ENCODE measurements around the gene UNC80. TPM values are rescaled to one million over a fixed set of nuclear protein-coding genes. Genes with fewer than 3 reads are reported as not detected.
"Not testable (repeated sequence)": the region's sequence is repeated elsewhere in the genome, so short reads cannot be mapped to it uniquely, and the experiment has no call there.

The UNC80 gene
- polyA plus RNA-seq, 3 donors from 2014 or later, result not detected

DNA sequence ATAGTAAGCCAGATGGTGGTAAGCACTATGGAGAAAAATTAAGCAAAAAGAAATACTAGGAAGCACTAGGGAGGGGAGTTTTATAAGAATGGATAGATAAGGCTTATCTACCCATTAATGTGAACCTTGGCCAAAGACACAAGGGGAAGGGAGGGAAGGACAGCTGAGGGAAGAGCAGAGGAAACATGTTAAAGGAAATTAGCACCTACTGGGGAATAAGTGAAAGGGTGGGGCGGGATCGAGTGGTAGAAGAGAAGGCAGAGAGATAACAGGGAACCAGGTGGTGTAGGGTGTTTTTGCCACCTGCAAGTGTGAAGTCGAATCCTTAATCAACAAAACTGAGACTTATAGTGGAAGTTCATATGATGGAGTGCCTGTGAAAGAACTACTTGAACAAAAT, 1.7 kb downstream of the UNC80 start:
- H3K27me3 Mint-ChIP-seq (ENCODE audit: low read depth in 3 of 3), result peaks cover 2 to 3% (median 2%) of the 10 kb centered on the region in 3 donors
- H3K9me3 Mint-ChIP-seq, result peaks cover 0 to 5% (median 2%) of the 10 kb centered on the region in 6 donors
- H3K4me1 Mint-ChIP-seq, result peaks cover 0 to 2% of the 10 kb centered on the region in 2 donors
- peaks cover 0 to 3% (median 0%) of the 10 kb centered on the region in 3 donors for H3K36me3 Mint-ChIP-seq
- H3K27ac Mint-ChIP-seq, result no peak overlapping the region
- H3K4me3 Mint-ChIP-seq, result no peak overlapping the region
- no peak for DNase-seq

GRCh38 chr2:209787416-209787815, 15.8 kb downstream of the UNC80 start:
- H3K4me1 Mint-ChIP-seq, result peaks cover 10 to 12% of the 10 kb centered on the region in 2 donors
- peaks cover 0 to under 1% (median 0%) of the 10 kb centered on the region in 6 donors for H3K9me3 Mint-ChIP-seq
- no peak for DNase-seq
- no peak overlapping the region for H3K4me3 Mint-ChIP-seq
- H3K36me3 Mint-ChIP-seq, result no peaks in the 10 kb centered on the region
- H3K27ac Mint-ChIP-seq, result no peak overlapping the region
- H3K27me3 Mint-ChIP-seq (ENCODE audit: low read depth in 3 of 3), result peaks cover 0 to 3% (median 2%) of the 10 kb centered on the region in 3 donors

GRCh38 chr2:209788925-209789324, 17.3 kb downstream of the UNC80 start:
- no peak overlapping the region for H3K27ac Mint-ChIP-seq
- no peak for DNase-seq
- peaks cover 10 to 12% of the 10 kb centered on the region in 2 donors for H3K4me1 Mint-ChIP-seq
- peaks cover 0 to 2% (median 0%) of the 10 kb centered on the region in 3 donors for H3K27me3 Mint-ChIP-seq (ENCODE audit: low read depth in 3 of 3)
- H3K9me3 Mint-ChIP-seq, result no peaks in the 10 kb centered on the region
- no peaks in the 10 kb centered on the region for H3K36me3 Mint-ChIP-seq
- H3K4me3 Mint-ChIP-seq, result peak overlapping the region in 1 of 5 donors; percentile 30

DNA sequence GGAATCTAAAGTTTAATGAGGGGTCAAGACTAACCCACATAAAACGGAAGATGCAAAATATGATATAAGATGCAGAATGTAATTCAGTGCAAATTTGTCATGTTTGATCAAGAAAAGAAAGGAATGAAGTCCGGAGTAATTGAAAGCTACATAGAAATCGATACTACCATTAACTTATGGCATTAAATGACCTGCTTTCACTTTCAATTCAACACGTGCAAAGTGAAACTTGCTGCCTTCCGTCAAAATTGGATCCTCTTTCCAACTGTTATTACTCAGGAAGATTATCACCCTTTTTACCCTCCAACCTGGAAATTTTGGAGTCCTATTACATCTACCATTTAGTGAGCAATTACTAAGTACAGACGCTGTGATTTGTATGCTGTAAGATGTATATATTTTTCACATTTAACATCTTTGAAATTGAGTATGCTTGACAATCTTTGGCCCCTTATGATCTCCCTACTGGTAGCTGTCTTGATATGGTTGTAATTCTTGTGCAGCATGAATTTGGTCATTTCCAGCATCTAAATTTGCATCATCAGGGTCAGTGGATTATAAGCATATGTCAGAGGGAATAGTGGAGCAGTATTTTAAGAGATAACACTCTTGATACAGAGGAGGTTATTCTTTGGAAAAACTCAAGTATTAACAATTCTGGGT, 18.6 kb downstream of the UNC80 start:
- peak overlapping the region; percentile 50 to 84 (median 76) for H3K4me3 Mint-ChIP-seq
- H3K36me3 Mint-ChIP-seq, result no peaks in the 10 kb centered on the region
- H3K4me1 Mint-ChIP-seq, result peaks cover 10 to 12% of the 10 kb centered on the region in 2 donors
- H3K27ac Mint-ChIP-seq, result peak overlapping the region; percentile 12 to 70 (median 47)
- H3K27me3 Mint-ChIP-seq (ENCODE audit: low read depth in 3 of 3), result peaks cover 0 to 2% (median 0%) of the 10 kb centered on the region in 3 donors
- H3K9me3 Mint-ChIP-seq, result no peaks in the 10 kb centered on the region
- peak in 1 of 3 donors; percentile 11 for DNase-seq

- H3K27ac Mint-ChIP-seq, result peak overlapping the region in 1 of 6 donors; percentile 42
- H3K4me3 Mint-ChIP-seq, result peak overlapping the region in 2 of 5 donors; percentile 11 to 44
- H3K4me1 Mint-ChIP-seq, result peaks cover 10 to 12% of the 10 kb centered on the region in 2 donors
- H3K9me3 Mint-ChIP-seq, result no peaks in the 10 kb centered on the region
- H3K27me3 Mint-ChIP-seq (ENCODE audit: low read depth in 3 of 3), result no peaks in the 10 kb centered on the region
- DNase-seq, result no peak
- H3K36me3 Mint-ChIP-seq, result no peaks in the 10 kb centered on the region
Measured at GRCh38 chr2:209791151-209791550, 19.5 kb downstream of the UNC80 start.

GRCh38 chr2:209795425-209795824, 23.8 kb downstream of the UNC80 start:
- H3K36me3 Mint-ChIP-seq; DNase-seq; H3K4me1 Mint-ChIP-seq; H3K4me3 Mint-ChIP-seq; H3K27ac Mint-ChIP-seq; H3K9me3 Mint-ChIP-seq; H3K27me3 Mint-ChIP-seq (ENCODE audit: low read depth in 3 of 3): not testable (repeated sequence)

DNA sequence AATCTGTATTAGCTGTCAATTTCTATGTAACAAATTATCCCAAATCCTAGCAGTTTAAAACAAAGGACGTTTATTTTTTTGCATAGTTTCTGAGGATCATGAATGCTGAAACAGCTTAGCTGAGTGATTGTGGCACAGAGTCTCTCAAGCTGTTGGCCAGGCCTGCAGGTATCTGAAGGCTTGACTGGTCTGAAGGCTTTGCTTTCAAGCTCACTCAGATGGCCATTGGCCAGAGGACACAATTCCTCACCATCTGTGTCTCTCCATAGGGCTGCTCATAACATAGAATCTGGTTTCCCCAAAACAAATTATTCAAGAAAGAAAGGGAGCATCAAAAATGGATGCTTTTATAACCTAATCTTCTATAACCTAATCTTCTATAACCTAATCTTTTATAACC, 33.7 kb downstream of the UNC80 start:
- H3K27me3 Mint-ChIP-seq (ENCODE audit: low read depth in 3 of 3), result peaks cover 0 to 4% (median 0%) of the 10 kb centered on the region in 3 donors
- no peaks in the 10 kb centered on the region for H3K4me1 Mint-ChIP-seq
- peaks cover 0 to 10% (median 2%) of the 10 kb centered on the region in 6 donors for H3K9me3 Mint-ChIP-seq
- no peak overlapping the region for H3K4me3 Mint-ChIP-seq
- H3K27ac Mint-ChIP-seq, result no peak overlapping the region
- no peaks in the 10 kb centered on the region for H3K36me3 Mint-ChIP-seq
- DNase-seq, result no peak

DNA sequence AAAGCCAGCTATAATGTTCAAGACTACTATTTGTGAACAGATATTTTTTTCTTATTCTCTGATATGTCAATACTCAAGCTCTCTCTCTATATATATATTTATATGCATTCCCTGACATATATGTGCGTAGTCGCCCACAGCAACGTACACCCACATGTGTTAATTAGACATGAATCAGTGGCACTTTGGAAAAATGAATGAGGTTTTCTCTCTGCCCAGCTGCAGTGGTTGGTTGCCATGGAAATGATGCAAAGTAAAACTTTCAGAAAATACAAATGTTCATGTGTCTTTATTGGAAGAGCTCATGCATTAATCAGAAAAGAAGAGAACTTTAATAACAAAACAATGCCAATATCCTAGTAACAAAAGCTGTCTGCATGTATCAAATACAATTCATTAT, 34.7 kb downstream of the UNC80 start:
- no peak overlapping the region for H3K4me3 Mint-ChIP-seq
- H3K9me3 Mint-ChIP-seq, result peaks cover 0 to 10% (median 3%) of the 10 kb centered on the region in 6 donors
- DNase-seq, result no peak
- no peaks in the 10 kb centered on the region for H3K36me3 Mint-ChIP-seq
- no peaks in the 10 kb centered on the region for H3K27me3 Mint-ChIP-seq (ENCODE audit: low read depth in 3 of 3)
- H3K27ac Mint-ChIP-seq, result no peak overlapping the region
- H3K4me1 Mint-ChIP-seq, result no peaks in the 10 kb centered on the region

DNA sequence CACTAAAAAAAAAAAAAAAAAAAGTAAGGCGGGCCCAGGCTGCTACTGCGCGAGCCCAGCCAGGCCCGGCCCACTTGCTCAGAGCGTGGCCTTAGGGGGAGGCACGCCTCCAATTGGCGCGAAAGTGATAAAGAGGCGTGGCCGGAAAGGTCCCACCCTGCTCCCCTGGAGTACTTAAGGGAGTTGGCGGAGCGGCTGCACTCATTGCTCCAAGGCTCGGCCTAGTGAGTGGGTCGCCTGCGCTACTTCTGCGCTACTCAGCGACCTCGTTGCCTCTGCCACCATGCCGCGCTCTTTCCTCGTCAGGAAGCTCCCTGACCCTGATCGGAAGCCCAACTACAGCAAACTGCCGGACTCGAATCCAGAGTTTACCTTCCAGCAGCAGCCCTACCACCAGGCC, 36.9 kb downstream of the UNC80 start:
- H3K4me3 Mint-ChIP-seq, result no peak overlapping the region
- DNase-seq, result no peak
- no peaks in the 10 kb centered on the region for H3K27me3 Mint-ChIP-seq (ENCODE audit: low read depth in 3 of 3)
- H3K9me3 Mint-ChIP-seq, result peaks cover 0 to 5% (median under 1%) of the 10 kb centered on the region in 6 donors
- no peaks in the 10 kb centered on the region for H3K36me3 Mint-ChIP-seq
- no peaks in the 10 kb centered on the region for H3K4me1 Mint-ChIP-seq
- H3K27ac Mint-ChIP-seq, result no peak overlapping the region

DNA sequence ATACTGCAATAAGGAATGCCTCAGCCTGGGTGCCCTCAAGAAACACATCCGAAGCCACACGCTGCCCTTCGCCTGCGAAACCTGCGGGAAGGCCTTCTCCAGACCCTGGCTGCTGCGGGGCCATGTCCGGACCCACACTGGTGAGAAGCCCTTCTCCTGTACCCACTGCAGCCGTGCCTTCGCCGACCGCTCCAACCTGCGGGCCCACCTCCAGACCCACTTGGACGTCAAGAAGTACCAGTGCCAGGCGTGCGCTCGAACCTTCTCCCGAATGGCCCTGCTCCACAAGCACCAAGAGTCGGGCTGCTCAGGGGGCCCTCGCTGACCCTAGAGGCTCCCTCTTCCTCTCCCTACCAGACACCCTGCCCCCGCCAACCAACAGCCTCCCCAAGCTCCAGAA, 37.6 kb downstream of the UNC80 start:
- Mint-ChIP-seq H3K36me3 (no peaks in the 10 kb centered on the region), H3K27ac (no peak overlapping the region), H3K9me3 (peaks cover 0 to 5% (median under 1%) of the 10 kb centered on the region in 6 donors), H3K4me1 (no peaks in the 10 kb centered on the region), H3K27me3 (ENCODE audit: low read depth in 3 of 3) (peaks cover 0 to 2% (median 0%) of the 10 kb centered on the region in 3 donors), H3K4me3 (no peak overlapping the region)
- DNase-seq, result no peak

- Mint-ChIP-seq H3K4me1 (no peaks in the 10 kb centered on the region), H3K27me3 (ENCODE audit: low read depth in 3 of 3) (peaks cover 0 to 3% (median 3%) of the 10 kb centered on the region in 3 donors), H3K4me3 (no peak overlapping the region), H3K9me3 (peaks cover 0 to 4% (median 0%) of the 10 kb centered on the region in 6 donors), H3K36me3 (no peaks in the 10 kb centered on the region), H3K27ac (no peak overlapping the region)
- no peak for DNase-seq
Measured at GRCh38 chr2:209817844-209818271, 46.2 kb downstream of the UNC80 start.

DNA sequence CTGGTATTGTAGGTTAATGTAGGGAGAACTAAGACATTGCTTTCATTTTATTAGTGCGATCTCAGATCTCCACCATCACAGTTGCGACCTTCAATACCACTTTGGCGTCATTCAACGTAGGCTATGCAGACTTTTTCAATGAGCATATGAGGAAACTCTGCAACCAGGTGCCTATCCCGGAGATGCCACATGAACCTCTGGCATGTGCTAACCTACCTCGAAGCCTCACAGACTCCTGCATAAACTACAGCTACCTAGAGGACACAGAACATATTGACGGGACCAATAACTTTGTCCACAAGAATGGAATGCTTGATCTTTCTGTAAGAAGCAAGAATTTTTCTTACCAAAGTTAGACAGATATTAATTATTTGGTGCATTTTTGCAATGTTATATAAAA, 47.3 kb downstream of the UNC80 start:
- H3K9me3 Mint-ChIP-seq, result peaks cover 0 to 4% (median 0%) of the 10 kb centered on the region in 6 donors
- no peaks in the 10 kb centered on the region for H3K36me3 Mint-ChIP-seq
- H3K4me1 Mint-ChIP-seq, result no peaks in the 10 kb centered on the region
- no peak overlapping the region for H3K4me3 Mint-ChIP-seq
- no peak overlapping the region for H3K27ac Mint-ChIP-seq
- peaks cover 0 to 3% (median 2%) of the 10 kb centered on the region in 3 donors for H3K27me3 Mint-ChIP-seq (ENCODE audit: low read depth in 3 of 3)
- DNase-seq, result no peak

DNA sequence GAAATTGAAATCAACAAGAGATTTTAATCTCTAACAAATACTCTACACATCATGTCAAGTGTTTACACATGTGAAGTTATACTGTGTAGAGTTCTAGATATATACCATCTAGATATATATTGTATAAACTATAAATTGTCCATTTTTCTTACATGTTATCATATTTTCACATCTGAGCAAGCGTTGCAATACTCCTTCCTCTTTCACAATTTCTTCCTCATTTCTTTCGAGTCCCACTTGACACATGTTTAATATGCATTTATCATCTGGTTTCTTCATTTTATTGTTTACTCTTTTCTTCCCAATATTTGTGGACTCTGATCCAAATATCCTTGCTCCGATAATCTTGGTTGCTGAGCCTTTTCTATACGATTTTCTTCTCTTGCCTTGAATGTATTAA, 50.2 kb downstream of the UNC80 start:
- Mint-ChIP-seq H3K27ac (no peak overlapping the region), H3K27me3 (ENCODE audit: low read depth in 3 of 3) (peaks cover 0 to 2% (median under 1%) of the 10 kb centered on the region in 3 donors), H3K9me3 (peaks cover 0 to 4% (median 0%) of the 10 kb centered on the region in 6 donors), H3K4me1 (no peaks in the 10 kb centered on the region), H3K36me3 (no peaks in the 10 kb centered on the region), H3K4me3 (no peak overlapping the region)
- DNase-seq, result no peak

DNA sequence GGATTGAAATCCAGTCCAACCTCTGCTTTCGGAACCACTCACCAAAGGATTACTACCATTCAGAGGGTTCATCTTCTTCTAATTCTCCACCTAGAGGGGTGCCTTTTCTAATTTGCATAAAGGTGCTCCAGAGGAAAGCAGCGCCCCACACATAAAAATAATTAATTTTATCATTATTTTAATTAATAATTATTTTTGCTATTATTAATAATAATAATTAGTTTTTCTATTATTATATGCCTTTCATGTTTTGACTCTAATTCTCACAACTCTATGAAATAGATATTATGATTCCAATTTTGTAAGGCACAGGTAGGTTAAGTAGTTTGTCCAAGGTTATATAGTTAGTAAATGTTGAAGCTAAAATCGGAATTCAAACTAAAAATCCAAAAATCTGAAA, 51.9 kb downstream of the UNC80 start:
- H3K4me3 Mint-ChIP-seq, result no peak overlapping the region
- no peaks in the 10 kb centered on the region for H3K36me3 Mint-ChIP-seq
- peaks cover 0 to 2% (median 0%) of the 10 kb centered on the region in 3 donors for H3K27me3 Mint-ChIP-seq (ENCODE audit: low read depth in 3 of 3)
- H3K27ac Mint-ChIP-seq, result no peak overlapping the region
- DNase-seq, result no peak
- H3K4me1 Mint-ChIP-seq, result no peaks in the 10 kb centered on the region
- peaks cover 0 to 4% (median 0%) of the 10 kb centered on the region in 6 donors for H3K9me3 Mint-ChIP-seq

DNA sequence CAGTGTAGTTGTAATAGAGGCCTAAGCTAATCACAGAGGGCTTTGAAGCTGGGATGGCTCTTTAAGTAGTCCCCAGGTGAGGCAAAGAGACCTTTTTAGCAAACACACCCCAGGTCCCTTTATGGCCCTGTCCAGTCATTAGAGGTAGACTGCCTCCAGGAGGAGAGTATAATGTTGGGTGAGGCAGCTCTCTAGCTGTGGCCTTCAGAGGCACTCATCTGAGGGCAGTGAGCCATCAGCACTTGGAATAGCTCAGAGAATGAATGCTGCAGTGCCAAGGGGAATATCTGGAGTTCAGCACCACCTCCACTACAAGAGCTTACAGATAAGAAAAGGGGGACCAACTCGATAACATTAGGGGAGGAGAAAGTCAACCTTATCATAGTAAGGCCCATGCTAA, 52.8 kb downstream of the UNC80 start:
- no peaks in the 10 kb centered on the region for H3K36me3 Mint-ChIP-seq
- no peak overlapping the region for H3K4me3 Mint-ChIP-seq
- no peaks in the 10 kb centered on the region for H3K4me1 Mint-ChIP-seq
- no peak overlapping the region for H3K27ac Mint-ChIP-seq
- H3K27me3 Mint-ChIP-seq (ENCODE audit: low read depth in 3 of 3), result peaks cover 0 to 2% (median 0%) of the 10 kb centered on the region in 3 donors
- H3K9me3 Mint-ChIP-seq, result peaks cover 0 to 4% (median 0%) of the 10 kb centered on the region in 6 donors
- no peak for DNase-seq

All from immature natural killer cell (primary cell).